GM12873 (cell line): ENCODE data around the gene NARS2.
A peak's percentile ranks its signal among the peaks of the same experiment; 100 is the strongest.

ENCODE experiments used
- CTCF ChIP-seq: IDR thresholded peaks from 2 replicates; pipeline ENCODE4 v1.5.1; 2012; ENCODE audit warnings: low read depth, mild to moderate bottlenecking, moderate library complexity, low read length, control low read depth; ENCODE audit not compliant: insufficient read depth; ENCODE audit errors: missing control alignments

The NARS2 gene

GRCh38 chr11:78573271-78573670 is 1.4 kb downstream of the NARS2 start:
- TF ChIP-seq CTCF: no peak

GRCh38 chr11:78572394-78572793 is 2.3 kb downstream of the NARS2 start:
- TF ChIP-seq CTCF: no peak

GRCh38 chr11:78570031-78570430 is 4.6 kb downstream of the NARS2 start:
- no peak for TF ChIP-seq CTCF

- no peak for TF ChIP-seq CTCF
Measured at GRCh38 chr11:78567209-78567608, 7.5 kb downstream of the NARS2 start.

- TF ChIP-seq CTCF: peak; percentile 50
Measured at GRCh38 chr11:78564490-78565467, 9.9 kb downstream of the NARS2 start.

GRCh38 chr11:78562398-78562797 is 12.3 kb downstream of the NARS2 start:
- TF ChIP-seq CTCF: no peak

GRCh38 chr11:78560826-78561484 is 13.7 kb downstream of the NARS2 start:
- TF ChIP-seq CTCF: no peak
